Amygdala (tissue), 56 donors: Measurements from ENCODE around the gene IL1RL2.

Source experiments
- DNase-seq, 56 donors: peaks; one replicate each; lab custom pipeline; 2025; lab: John Stamatoyannopoulos, UW

The IL1RL2 gene

DNA sequence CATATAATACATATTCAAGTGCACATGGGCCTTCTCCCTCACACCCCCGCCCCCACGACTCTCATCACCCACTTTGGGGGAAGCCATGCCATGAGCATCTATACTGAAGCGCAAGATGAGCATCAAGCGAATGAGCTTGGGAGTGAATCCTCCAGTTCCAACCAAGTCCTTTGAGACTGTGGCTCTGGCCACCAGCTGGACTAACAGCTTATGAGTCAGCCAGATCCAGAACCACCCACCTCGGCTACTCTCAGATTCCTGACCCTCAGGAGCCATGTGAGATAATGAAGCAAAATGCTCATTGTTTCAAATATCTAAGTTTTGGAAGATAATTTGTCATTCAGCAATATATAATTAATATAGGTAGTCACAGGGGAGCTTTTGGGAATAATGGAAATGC, 102.3 kb downstream of the IL1RL2 start:
- no peak for DNase-seq
